ENCODE results near the gene P2RY8. TPM values are rescaled to one million over a fixed set of nuclear protein-coding genes. Genes with fewer than 3 reads are reported as not detected.

The P2RY8 gene
- total and polyA plus RNA-seq, 10 of the 15 experiments (the other 5 are each of a cell fraction or from before 2014, with no cell fraction given), result 2.0 to 64.4 (median 36.5) TPM

- TF ChIP-seq NKRF (conservative IDR thresholded peaks at IDR 0.05), result no peak
These were observed 44.5 kb downstream of the P2RY8 start (continued) for GRCh38 chrX:1492421-1493012.

- RAD21 ChIA-PET (ENCODE audit: unreplicated experiment), result no interaction called here
- H3K36me3 ChIP-seq (ENCODE audit: control insufficient read depth in 2 of 2, insufficient read depth in 2 of 2, low read length in 1 of 2), result peaks cover 9 to 16% of the 10 kb centered on the region in 2 experiments; a peak in 3 of 4 replicates
- peak overlapping the region; percentile 69 for H3K4me2 ChIP-seq (ENCODE audit: control insufficient read depth, insufficient read depth)
- H3K9me3 ChIP-seq (replicated peaks; ENCODE audit: control insufficient read depth, insufficient read depth, low read length), result no peaks in the 10 kb centered on the region; the same call in 2 of the 3 replicates
- POLR2A ChIA-PET, result no interaction called here
- no TSS peak for BruUV-seq (replicated peaks)
- H4K20me1 ChIP-seq (ENCODE audit: control insufficient read depth, insufficient read depth), result no peaks in the 10 kb centered on the region
- in situ Hi-C loops (cut with MboI) (no loop called here), intact Hi-C loops (cut with micrococcal nuclease; ENCODE audit: unreplicated experiment) (loop anchor here (1.0 to 2.0 kb wide), 2 partner anchors 8 to 45 kb away; partner anchors contain the start of gene P2RY8)
- no peak overlapping the region for H2AFZ ChIP-seq (ENCODE audit: control insufficient read depth, low read depth, low read length)
- SMC1A ChIA-PET (ENCODE audit: uncharacterized antibody, unreplicated experiment), result no interaction called here
- H3K27me3 ChIP-seq (replicated peaks in 1 of 2; ENCODE audit: control insufficient read depth in 2 of 2, insufficient read depth in 2 of 2, low read length in 1 of 2), result no peaks in the 10 kb centered on the region
- peaks cover 34% of the 10 kb centered on the region for H3K4me1 ChIP-seq (ENCODE audit: control insufficient read depth, insufficient read depth, low read length)
- FAIRE-seq (peak; percentile 65), DNase-seq (ENCODE audit: low read depth, low spot score) (peak; percentile 87), ATAC-seq (peak; percentile 81)
- peaks cover 31% of the 10 kb centered on the region for H3K79me2 ChIP-seq (ENCODE audit: control insufficient read depth, insufficient read depth, low read length)
- H3K27ac ChIP-seq (ENCODE audit: control insufficient read depth, insufficient read depth), result peak overlapping the region; percentile 44
- CTCF ChIA-PET, result no interaction called here
- no peak overlapping the region; the same call in 1 of the 2 replicates for H3K4me3 ChIP-seq
- 72% methylated on average over 6 of the region's 6 CpGs for WGBS (ENCODE audit: insufficient coverage, insufficient replicate concordance, low lambda C conversion rate, missing lambda C conversion rate)
- H3K9ac ChIP-seq (ENCODE audit: control insufficient read depth, insufficient read depth, low read length), result peak overlapping the region; percentile 56; the same call in 1 of the 2 replicates
- TF ChIP-seq IKZF2 (IDR thresholded peaks at IDR 0.05) (peak in 1 of 2 experiments; percentile 72; a peak in 3 of 4 replicates), PKNOX1 (IDR thresholded peaks at IDR 0.05) (peak; percentile 100), MEF2B (IDR thresholded peaks at IDR 0.05; ENCODE audit: partially characterized antibody, poor library complexity, severe bottlenecking) (peak; percentile 11), ZNF274 (IDR thresholded peaks at IDR 0.05; ENCODE audit: insufficient read depth, insufficient read length) (no peak), ETV6 (conservative IDR thresholded peaks at IDR 0.05 in 1 of 2, IDR thresholded peaks at IDR 0.05 in 1 of 2; ENCODE audit: borderline replicate concordance in 1 of 2, low read depth in 1 of 2) (0 out of 4 replicates have a peak, but pooled peaks of 1 of the 2 experiments have one; percentile 3), POLR2AphosphoS2 (IDR thresholded peaks at IDR 0.05; ENCODE audit: low read depth, low read length) (no peak; the same call in 1 of the 2 replicates), SRF (IDR thresholded peaks at IDR 0.05; ENCODE audit: low read depth in 2 of 2, low read length in 2 of 2) (0 out of 4 replicates have a peak, but pooled peaks of 1 of the 2 experiments have one; percentile 21), MTA3 (IDR thresholded peaks at IDR 0.05; ENCODE audit: borderline replicate concordance, low read length) (no peak), ZNF622 (IDR thresholded peaks at IDR 0.05) (no peak), NKRF (conservative IDR thresholded peaks at IDR 0.05) (peak; percentile 47; the same call in 1 of the 2 replicates), POLR2A (IDR thresholded peaks at IDR 0.05; ENCODE audit: low read depth, low read length) (0 out of 2 replicates have a peak, but pooled peaks have one; percentile 46), POU2F2 (IDR thresholded peaks at IDR 0.05; ENCODE audit: borderline replicate concordance, low read depth, low read length) (no peak), CBX5 (IDR thresholded peaks at IDR 0.05; ENCODE audit: low read depth) (peak; percentile 79; the same call in 1 of the 2 replicates), IKZF1 (conservative IDR thresholded peaks at IDR 0.05) (peak; percentile 65), POLR2AphosphoS5 (IDR thresholded peaks at IDR 0.05; ENCODE audit: low read length) (peak; percentile 39; the same call in 1 of the 2 replicates), ZNF384 (IDR thresholded peaks at IDR 0.05; ENCODE audit: borderline replicate concordance, low read depth, low read length) (0 out of 2 replicates have a peak, but pooled peaks have one; percentile 8), GATAD2B (conservative IDR thresholded peaks at IDR 0.05; ENCODE audit: low read depth) (peak; percentile 76)
These were observed 45.1 kb downstream of the P2RY8 start for GRCh38 chrX:1491851-1492349.
